GM12891 (cell line): ENCODE measurements around the gene HMGN4.
A peak's percentile ranks its signal among the peaks of the same experiment; 100 is the strongest.
"Not testable (repeated sequence)": the region's sequence is repeated elsewhere in the genome, so short reads cannot be mapped to it uniquely, and the experiment has no call there.

Experiments used
- DNase-seq: peaks from one replicate; pipeline ENCODE4 v3.0.0; 2011; ENCODE audit warnings: low spot score; ENCODE audit not compliant: insufficient read length
- FAIRE-seq: peaks from 2 replicates; lab custom pipeline; 2011; peaks lifted over from hg19 to GRCh38; lab: Jason Lieb, UNC
- PAX5 ChIP-seq: IDR thresholded peaks from 2 replicates; pipeline ENCODE4 v1.6.1; 2011; ENCODE audit warnings: low read length, moderate library complexity, mild to moderate bottlenecking; ENCODE audit not compliant: insufficient read depth, severe bottlenecking
- POLR2A ChIP-seq: IDR thresholded peaks from 2 replicates; pipeline ENCODE4 v1.6.1; 2011; ENCODE audit warnings: low read depth, low read length, control low read depth
- POLR2AphosphoS5 ChIP-seq: IDR thresholded peaks from 2 replicates; pipeline ENCODE4 v1.6.1; 2011; ENCODE audit warnings: low read depth, low read length, control low read depth
- POU2F2 ChIP-seq: IDR thresholded peaks from 2 replicates; pipeline ENCODE4 v1.6.1; 2011; ENCODE audit warnings: low read depth, mild to moderate bottlenecking, control low read depth, low read length, moderate library complexity
- SPI1 ChIP-seq: IDR thresholded peaks from 2 replicates; pipeline ENCODE4 v1.6.1; 2011; ENCODE audit warnings: low read depth, low read length, control low read depth
- TAF1 ChIP-seq: IDR thresholded peaks from 2 replicates; pipeline ENCODE4 v1.6.1; 2011; ENCODE audit warnings: low read depth, low read length, control low read depth

The HMGN4 gene

GRCh38 chr6:26521600-26522391 lies 16.4 kb upstream of the HMGN4 start:
- FAIRE-seq, result peak; percentile 20
- peak; percentile 55 for DNase-seq
- TF ChIP-seq PAX5, result no peak

DNA sequence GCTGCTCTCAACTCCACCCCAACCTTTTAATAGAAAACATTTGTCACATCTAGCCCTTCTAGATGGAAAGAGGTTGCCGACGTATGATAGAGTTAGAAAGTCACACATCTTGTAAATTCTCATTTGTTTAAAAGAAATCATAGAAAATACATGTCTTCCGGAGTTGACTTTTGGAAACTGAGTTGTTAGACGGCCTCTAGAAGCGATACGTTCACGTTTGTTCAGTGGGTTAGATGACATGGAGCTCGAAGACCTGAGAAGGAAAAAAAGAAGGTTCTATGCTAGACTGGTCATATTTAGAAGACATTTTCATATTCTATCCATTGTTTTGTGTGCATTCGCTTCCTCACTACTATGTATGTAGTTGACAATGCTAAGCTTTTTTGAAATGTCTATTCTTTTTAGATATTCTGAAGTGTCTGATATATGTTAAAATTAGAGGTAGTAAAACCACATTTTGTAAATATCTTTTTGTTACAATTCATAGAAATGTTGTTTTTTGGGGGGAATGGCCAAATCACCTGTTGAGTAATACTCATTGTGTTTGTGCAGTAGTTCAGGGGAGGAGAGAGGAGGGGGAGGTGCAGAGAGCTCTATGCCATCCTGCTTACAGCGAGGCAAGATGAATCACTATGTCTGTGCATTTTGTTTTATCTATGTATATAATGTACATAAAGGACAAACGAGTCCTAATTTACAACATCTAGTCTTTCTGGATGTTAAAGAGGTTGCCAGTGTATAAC lies 15.5 kb upstream of the HMGN4 start:
- not testable (repeated sequence) for FAIRE-seq, DNase-seq

DNA sequence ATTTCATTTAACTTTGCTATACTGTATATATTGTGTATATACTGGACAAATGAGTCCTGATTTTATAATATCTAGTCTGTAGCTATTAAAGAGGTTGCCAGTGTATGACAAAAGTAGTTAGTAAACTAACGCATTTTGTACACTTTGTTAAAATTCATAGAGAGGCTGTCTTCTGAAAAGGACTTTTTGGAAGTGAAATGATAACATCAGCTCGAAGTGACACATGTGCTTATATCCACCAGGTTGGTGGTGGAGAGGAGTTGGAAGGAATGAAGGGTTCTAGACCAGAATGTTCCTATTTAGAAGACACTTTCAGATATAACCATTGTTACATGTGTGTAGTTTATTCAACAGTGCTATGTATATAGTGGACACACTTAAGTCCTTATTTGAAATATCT lies 13.9 kb upstream of the HMGN4 start:
- not testable (repeated sequence) for DNase-seq, FAIRE-seq

DNA sequence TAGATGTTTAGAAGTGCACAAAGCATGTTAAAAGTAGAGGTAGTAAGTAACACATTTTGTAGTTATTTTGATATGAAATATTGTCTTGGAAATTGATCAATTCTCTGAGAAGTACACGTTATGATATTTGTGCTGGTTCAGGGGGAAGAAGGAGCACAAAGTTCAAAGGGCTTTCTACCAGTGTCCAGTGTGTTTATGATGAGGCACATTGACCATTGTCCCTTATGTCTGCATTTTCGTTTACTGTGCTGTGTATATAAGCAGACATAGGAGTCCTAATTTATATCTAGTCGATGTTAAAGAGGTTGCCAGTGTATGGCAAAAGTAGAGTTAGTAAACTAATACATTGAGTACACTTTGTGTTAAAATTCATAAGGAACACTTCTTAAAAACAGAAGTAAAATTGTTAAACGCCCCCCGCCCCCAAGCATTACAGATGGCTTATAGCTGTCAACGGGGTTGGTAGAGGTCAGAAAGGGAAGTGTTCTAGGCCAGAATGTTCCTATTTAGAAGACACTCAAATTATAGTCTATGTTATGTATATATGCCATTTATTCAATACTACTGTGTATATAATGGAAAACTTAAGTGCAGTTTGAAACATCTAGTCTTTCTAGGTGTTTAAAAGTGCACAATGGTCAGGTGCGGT lies 13.3 kb upstream of the HMGN4 start:
- FAIRE-seq (no peak), DNase-seq (no peak)
- TF ChIP-seq TAF1 (no peak), POLR2AphosphoS5 (no peak), POLR2A (no peak), POU2F2 (no peak), PAX5 (no peak), SPI1 (no peak)

GRCh38 chr6:26525838-26526237 lies 12.3 kb upstream of the HMGN4 start:
- TF ChIP-seq POLR2A (no peak), TAF1 (no peak), POU2F2 (no peak), PAX5 (no peak), POLR2AphosphoS5 (no peak), SPI1 (no peak)
- FAIRE-seq, result no peak
- DNase-seq, result no peak

DNA sequence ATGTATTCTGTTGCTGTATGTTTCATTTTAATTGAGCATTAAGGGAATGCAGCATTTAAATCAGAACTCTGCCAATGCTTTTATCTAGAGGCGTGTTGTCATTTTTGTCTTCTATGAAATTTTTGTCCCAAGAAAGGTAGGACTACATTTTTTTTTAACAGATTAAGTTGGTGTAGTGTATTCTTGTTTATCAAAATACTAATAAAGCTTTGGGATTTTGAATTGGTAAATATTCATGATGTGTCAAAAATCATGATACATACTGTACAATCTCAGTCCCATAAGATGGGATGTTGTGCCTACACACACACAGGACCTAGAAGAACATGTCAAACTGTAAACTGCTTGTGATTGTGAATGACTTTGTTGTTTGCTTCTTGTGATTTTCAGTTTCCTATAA lies 11.2 kb upstream of the HMGN4 start:
- DNase-seq (no peak), FAIRE-seq (no peak)
- TF ChIP-seq TAF1 (no peak), POLR2AphosphoS5 (no peak), POLR2A (no peak), PAX5 (no peak), SPI1 (no peak), POU2F2 (no peak)

DNA sequence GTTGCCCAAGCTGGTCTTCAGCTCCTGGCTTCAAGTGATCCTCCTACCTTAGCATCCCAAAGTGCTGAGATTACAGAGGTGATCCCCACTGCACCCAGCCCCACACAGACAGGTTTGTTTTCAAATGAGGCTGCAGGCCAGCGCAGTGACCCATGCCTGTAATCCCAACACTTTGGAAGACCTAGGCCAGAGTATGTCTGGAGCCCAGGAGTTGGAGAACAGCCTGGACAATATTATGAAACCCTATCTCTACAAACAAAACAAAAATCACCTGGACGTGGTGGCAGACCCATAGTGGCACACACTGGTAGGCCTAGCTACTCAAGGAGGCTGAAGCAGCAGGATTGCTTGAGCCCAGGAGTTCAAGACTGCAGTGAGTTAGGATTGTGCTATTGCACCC lies 8.0 kb upstream of the HMGN4 start:
- no peak for FAIRE-seq
- TF ChIP-seq TAF1, result no peak
- TF ChIP-seq POLR2AphosphoS5, result no peak
- TF ChIP-seq POU2F2, result no peak
- TF ChIP-seq PAX5, result no peak
- TF ChIP-seq POLR2A, result no peak
- no peak for TF ChIP-seq SPI1
- DNase-seq, result no peak

- DNase-seq (no peak), FAIRE-seq (no peak)
- TF ChIP-seq POLR2AphosphoS5 (no peak), POLR2A (no peak), POU2F2 (no peak), PAX5 (no peak), SPI1 (no peak), TAF1 (no peak)
Measured at GRCh38 chr6:26531897-26532296, 6.3 kb upstream of the HMGN4 start.

- FAIRE-seq, result peak; percentile 72
- DNase-seq, result no peak
- no peak for TF ChIP-seq POLR2A
- TF ChIP-seq POU2F2, result no peak
Measured at GRCh38 chr6:26532699-26533531, 5.3 kb upstream of the HMGN4 start.

DNA sequence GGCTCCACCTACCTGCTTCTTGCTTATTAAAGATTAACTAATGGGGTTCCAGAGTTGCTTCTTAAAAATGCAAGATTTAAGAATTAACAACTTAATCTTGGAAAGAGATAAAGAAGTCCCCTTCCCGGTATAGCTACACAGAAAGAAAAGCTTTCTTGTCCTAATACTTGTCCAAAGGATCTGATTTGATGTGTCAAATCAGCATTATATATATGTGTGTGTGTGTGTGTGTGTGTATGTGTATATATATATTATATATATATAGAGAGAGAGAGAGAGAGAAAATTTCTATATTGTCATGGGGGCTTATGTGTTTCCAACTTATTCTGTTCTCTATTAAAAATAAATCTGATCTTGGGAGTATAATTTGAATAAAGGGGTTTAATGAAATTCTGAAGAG lies 4.6 kb upstream of the HMGN4 start:
- no peak for DNase-seq
- no peak for FAIRE-seq
- TF ChIP-seq POU2F2, result no peak
- no peak for TF ChIP-seq POLR2AphosphoS5
- no peak for TF ChIP-seq SPI1
- TF ChIP-seq TAF1, result no peak
- no peak for TF ChIP-seq PAX5
- TF ChIP-seq POLR2A, result no peak
